Measurements from ENCODE around the gene PPFIA3.

PPFIA3 gene

GRCh38 chr19:49165865-49166301 is 46.5 kb downstream of the PPFIA3 start:
- H3K27ac ChIP-seq (ENCODE audit: low read depth, low read length, poor library complexity, severe bottlenecking): no peak overlapping the region
- no peaks in the 10 kb centered on the region for H3K9me2 ChIP-seq (ENCODE audit: low read depth, low read length)

GRCh38 chr19:49167857-49168409 is 48.6 kb downstream of the PPFIA3 start:
- H3K4me1 ChIP-seq (ENCODE audit: insufficient read depth, low read length, severe bottlenecking): no peaks in the 10 kb centered on the region

More at GRCh38 chr19:49165865-49166301, 46.5 kb downstream of the PPFIA3 start:
- TF ChIP-seq EZH2 (IDR thresholded peaks at IDR 0.05; ENCODE audit: borderline replicate concordance, low read length) (no peak), CTCF (IDR thresholded peaks at IDR 0.05; ENCODE audit: low read length) (no peak)
- no peak overlapping the region for H3K4me2 ChIP-seq (ENCODE audit: low read length)
- H3K79me2 ChIP-seq (ENCODE audit: insufficient read depth, low read length): no peaks in the 10 kb centered on the region
- H3K4me1 ChIP-seq (ENCODE audit: insufficient read depth, low read length, severe bottlenecking): no peaks in the 10 kb centered on the region
- H3K9me3 ChIP-seq (ENCODE audit: low read length): no peaks in the 10 kb centered on the region
- H3F3A ChIP-seq (ENCODE audit: insufficient read depth, low read length): no peaks in the 10 kb centered on the region
- no peaks in the 10 kb centered on the region for H3K27me3 ChIP-seq (ENCODE audit: insufficient read depth, low read length)
- H3K9ac ChIP-seq (ENCODE audit: low read length): no peak overlapping the region
- H3K4me3 ChIP-seq (ENCODE audit: low read depth, low read length, poor library complexity, severe bottlenecking): no peak overlapping the region
- no peaks in the 10 kb centered on the region for H4K20me1 ChIP-seq (ENCODE audit: insufficient read depth, low read length)
- no peak overlapping the region for H2AFZ ChIP-seq (ENCODE audit: low read length)
- H3K36me3 ChIP-seq (ENCODE audit: insufficient read depth, low read length): no peaks in the 10 kb centered on the region

GRCh38 chr19:49168421-49168820 is 49.1 kb downstream of the PPFIA3 start:
- Histone ChIP-seq H3K27me3 (ENCODE audit: insufficient read depth, low read length) (no peaks in the 10 kb centered on the region), H3K9me3 (ENCODE audit: low read length) (no peaks in the 10 kb centered on the region), H3K79me2 (ENCODE audit: insufficient read depth, low read length) (no peaks in the 10 kb centered on the region), H3K4me1 (ENCODE audit: insufficient read depth, low read length, severe bottlenecking) (no peaks in the 10 kb centered on the region), H4K20me1 (ENCODE audit: insufficient read depth, low read length) (no peaks in the 10 kb centered on the region), H3K4me2 (ENCODE audit: low read length) (no peak overlapping the region), H3K9me2 (ENCODE audit: low read depth, low read length) (no peaks in the 10 kb centered on the region), H3F3A (ENCODE audit: insufficient read depth, low read length) (no peaks in the 10 kb centered on the region), H3K36me3 (ENCODE audit: insufficient read depth, low read length) (no peaks in the 10 kb centered on the region), H3K4me3 (ENCODE audit: low read depth, low read length, poor library complexity, severe bottlenecking) (no peak overlapping the region), H2AFZ (ENCODE audit: low read length) (no peak overlapping the region), H3K9ac (ENCODE audit: low read length) (no peak overlapping the region), H3K27ac (ENCODE audit: low read depth, low read length, poor library complexity, severe bottlenecking) (no peak overlapping the region)
- TF ChIP-seq EZH2 (IDR thresholded peaks at IDR 0.05; ENCODE audit: borderline replicate concordance, low read length) (no peak), CTCF (IDR thresholded peaks at IDR 0.05; ENCODE audit: low read length) (no peak)

More at GRCh38 chr19:49167857-49168409, 48.6 kb downstream of the PPFIA3 start:
- Histone ChIP-seq H3K4me2 (ENCODE audit: low read length) (no peak overlapping the region), H4K20me1 (ENCODE audit: insufficient read depth, low read length) (no peaks in the 10 kb centered on the region), H3K9me3 (ENCODE audit: low read length) (no peaks in the 10 kb centered on the region), H3K36me3 (ENCODE audit: insufficient read depth, low read length) (no peaks in the 10 kb centered on the region), H3K27me3 (ENCODE audit: insufficient read depth, low read length) (no peaks in the 10 kb centered on the region), H2AFZ (ENCODE audit: low read length) (no peak overlapping the region), H3K79me2 (ENCODE audit: insufficient read depth, low read length) (no peaks in the 10 kb centered on the region), H3K9me2 (ENCODE audit: low read depth, low read length) (no peaks in the 10 kb centered on the region), H3K4me3 (ENCODE audit: low read depth, low read length, poor library complexity, severe bottlenecking) (no peak overlapping the region), H3F3A (ENCODE audit: insufficient read depth, low read length) (no peaks in the 10 kb centered on the region), H3K9ac (ENCODE audit: low read length) (no peak overlapping the region), H3K27ac (ENCODE audit: low read depth, low read length, poor library complexity, severe bottlenecking) (no peak overlapping the region)
- no peak for TF ChIP-seq CTCF (IDR thresholded peaks at IDR 0.05; ENCODE audit: low read length)
- no peak for TF ChIP-seq EZH2 (IDR thresholded peaks at IDR 0.05; ENCODE audit: borderline replicate concordance, low read length)
